Measurements from ENCODE around the gene GALNT3.

The GALNT3 gene

GRCh38 chr2:165777522-165778186, 16.4 kb downstream of the GALNT3 start:
- Histone ChIP-seq H3K4me1 (ENCODE audit: control insufficient read depth, insufficient read depth, low read length, poor library complexity, severe bottlenecking) (no peaks in the 10 kb centered on the region), H3K4me3 (ENCODE audit: extremely low read depth, insufficient read depth, low read length, poor library complexity, severe bottlenecking) (no peak overlapping the region), H3K9me3 (ENCODE audit: control insufficient read depth, low read length) (peaks cover 7% of the 10 kb centered on the region), H3K27ac (ENCODE audit: low read depth, low read length, severe bottlenecking) (no peak overlapping the region), H3K36me3 (ENCODE audit: control insufficient read depth, insufficient read depth, low read length) (no peaks in the 10 kb centered on the region)
- WGBS, 2 experiments (ENCODE audit: insufficient coverage in 2 of 2), result 90 to 100% methylated on average over 1 of the region's 2 CpGs

DNA sequence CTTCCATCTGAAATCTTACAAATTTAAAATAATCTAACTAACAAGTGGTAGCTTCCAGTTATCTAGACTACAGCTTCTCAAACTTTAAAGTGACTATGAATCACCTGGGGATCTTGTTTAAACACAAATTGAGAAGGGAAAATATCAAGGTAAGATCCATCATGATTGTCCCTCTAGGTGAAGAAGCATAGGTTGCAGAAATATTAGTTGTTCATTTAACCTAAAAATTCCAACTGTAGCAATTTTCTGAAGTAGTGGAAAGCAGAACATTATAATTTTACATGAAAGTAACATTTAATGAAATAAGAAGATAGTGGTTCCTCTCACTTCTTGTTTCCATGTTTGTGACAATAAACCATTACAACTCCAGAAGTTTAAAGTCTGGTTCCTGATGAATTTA, 17.3 kb downstream of the GALNT3 start:
- Histone ChIP-seq H3K4me1 (ENCODE audit: control insufficient read depth, insufficient read depth, low read length, poor library complexity, severe bottlenecking) (no peaks in the 10 kb centered on the region), H3K9me3 (ENCODE audit: control insufficient read depth, low read length) (peaks cover 7% of the 10 kb centered on the region), H3K4me3 (ENCODE audit: extremely low read depth, insufficient read depth, low read length, poor library complexity, severe bottlenecking) (no peak overlapping the region), H3K27ac (ENCODE audit: low read depth, low read length, severe bottlenecking) (no peak overlapping the region), H3K36me3 (ENCODE audit: control insufficient read depth, insufficient read depth, low read length) (no peaks in the 10 kb centered on the region)

DNA sequence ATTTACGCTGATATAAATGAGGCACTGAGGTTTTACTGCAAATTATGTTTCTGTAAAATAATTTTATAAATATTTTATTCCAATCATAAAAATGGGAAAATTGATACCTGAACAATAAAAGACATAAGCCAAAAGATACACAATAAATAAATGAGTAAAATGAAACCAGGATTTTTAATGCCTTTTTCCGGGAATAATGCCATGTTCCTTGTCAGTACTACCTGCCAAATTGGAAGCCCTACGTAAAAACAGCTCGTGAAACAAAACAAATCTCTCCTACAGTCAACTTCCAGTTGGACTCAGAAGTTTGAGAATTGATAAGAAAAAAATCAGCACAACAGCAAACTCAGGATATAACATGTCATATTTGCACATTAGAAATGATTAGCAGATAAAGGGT, 18.0 kb downstream of the GALNT3 start:
- H3K27ac ChIP-seq (ENCODE audit: low read depth, low read length, severe bottlenecking), result no peak overlapping the region
- peaks cover 7% of the 10 kb centered on the region for H3K9me3 ChIP-seq (ENCODE audit: control insufficient read depth, low read length)
- H3K36me3 ChIP-seq (ENCODE audit: control insufficient read depth, insufficient read depth, low read length), result no peaks in the 10 kb centered on the region
- H3K4me1 ChIP-seq (ENCODE audit: control insufficient read depth, insufficient read depth, low read length, poor library complexity, severe bottlenecking), result no peaks in the 10 kb centered on the region
- H3K4me3 ChIP-seq (ENCODE audit: extremely low read depth, insufficient read depth, low read length, poor library complexity, severe bottlenecking), result no peak overlapping the region
- 67% methylated on average over 3 of the region's 4 CpGs; no CpG with 5 or more reads in 1 of the 2 experiments for WGBS, 2 experiments (ENCODE audit: insufficient coverage in 2 of 2)

- Histone ChIP-seq H3K9me3 (ENCODE audit: control insufficient read depth, low read length) (no peaks in the 10 kb centered on the region), H3K36me3 (ENCODE audit: control insufficient read depth, insufficient read depth, low read length) (no peaks in the 10 kb centered on the region), H3K4me3 (ENCODE audit: extremely low read depth, insufficient read depth, low read length, poor library complexity, severe bottlenecking) (no peak overlapping the region), H3K27ac (ENCODE audit: low read depth, low read length, severe bottlenecking) (no peak overlapping the region), H3K4me1 (ENCODE audit: control insufficient read depth, insufficient read depth, low read length, poor library complexity, severe bottlenecking) (no peaks in the 10 kb centered on the region)
- 100% methylated on average over 1 of the region's 2 CpGs; no CpG with 5 or more reads in 1 of the 2 experiments for WGBS, 2 experiments (ENCODE audit: insufficient coverage in 2 of 2)
These were observed 20.4 kb downstream of the GALNT3 start for GRCh38 chr2:165773684-165774083.

- Histone ChIP-seq H3K36me3 (ENCODE audit: control insufficient read depth, insufficient read depth, low read length) (no peaks in the 10 kb centered on the region), H3K4me3 (ENCODE audit: extremely low read depth, insufficient read depth, low read length, poor library complexity, severe bottlenecking) (no peak overlapping the region)
- 86 to 94% methylated on average over 2 of the region's 3 CpGs for WGBS, 2 experiments (ENCODE audit: insufficient coverage in 2 of 2)
These were observed 21.9 kb downstream of the GALNT3 start for GRCh38 chr2:165772183-165772582.

GRCh38 chr2:165766326-165766927, 27.6 kb downstream of the GALNT3 start:
- Histone ChIP-seq H3K4me3 (ENCODE audit: extremely low read depth, insufficient read depth, low read length, poor library complexity, severe bottlenecking) (no peak overlapping the region), H3K36me3 (ENCODE audit: control insufficient read depth, insufficient read depth, low read length) (no peaks in the 10 kb centered on the region), H3K9me3 (ENCODE audit: control insufficient read depth, low read length) (no peaks in the 10 kb centered on the region), H3K4me1 (ENCODE audit: control insufficient read depth, insufficient read depth, low read length, poor library complexity, severe bottlenecking) (peaks cover 3% of the 10 kb centered on the region), H3K27ac (ENCODE audit: low read depth, low read length, severe bottlenecking) (no peak overlapping the region)

More at GRCh38 chr2:165772183-165772582, 21.9 kb downstream of the GALNT3 start:
- Histone ChIP-seq H3K4me1 (ENCODE audit: control insufficient read depth, insufficient read depth, low read length, poor library complexity, severe bottlenecking) (no peaks in the 10 kb centered on the region), H3K27ac (ENCODE audit: low read depth, low read length, severe bottlenecking) (no peak overlapping the region), H3K9me3 (ENCODE audit: control insufficient read depth, low read length) (no peaks in the 10 kb centered on the region)

GRCh38 chr2:165762723-165763122, 31.3 kb downstream of the GALNT3 start:
- Histone ChIP-seq H3K36me3 (ENCODE audit: control insufficient read depth, insufficient read depth, low read length) (no peaks in the 10 kb centered on the region), H3K4me1 (ENCODE audit: control insufficient read depth, insufficient read depth, low read length, poor library complexity, severe bottlenecking) (peaks cover 3% of the 10 kb centered on the region), H3K27ac (ENCODE audit: low read depth, low read length, severe bottlenecking) (no peak overlapping the region), H3K9me3 (ENCODE audit: control insufficient read depth, low read length) (no peaks in the 10 kb centered on the region), H3K4me3 (ENCODE audit: extremely low read depth, insufficient read depth, low read length, poor library complexity, severe bottlenecking) (no peak overlapping the region)
- 77 to 89% methylated on average over 3 of the region's 4 CpGs for WGBS, 2 experiments (ENCODE audit: insufficient coverage in 2 of 2)

GRCh38 chr2:165757906-165758675, 36.0 kb downstream of the GALNT3 start:
- Histone ChIP-seq H3K9me3 (ENCODE audit: control insufficient read depth, low read length) (no peaks in the 10 kb centered on the region), H3K36me3 (ENCODE audit: control insufficient read depth, insufficient read depth, low read length) (no peaks in the 10 kb centered on the region), H3K27ac (ENCODE audit: low read depth, low read length, severe bottlenecking) (no peak overlapping the region), H3K4me3 (ENCODE audit: extremely low read depth, insufficient read depth, low read length, poor library complexity, severe bottlenecking) (no peak overlapping the region), H3K4me1 (ENCODE audit: control insufficient read depth, insufficient read depth, low read length, poor library complexity, severe bottlenecking) (peaks cover 3% of the 10 kb centered on the region)
- no CpG with 5 or more reads among the region's 4 CpGs for WGBS, 2 experiments (ENCODE audit: insufficient coverage in 2 of 2)

DNA sequence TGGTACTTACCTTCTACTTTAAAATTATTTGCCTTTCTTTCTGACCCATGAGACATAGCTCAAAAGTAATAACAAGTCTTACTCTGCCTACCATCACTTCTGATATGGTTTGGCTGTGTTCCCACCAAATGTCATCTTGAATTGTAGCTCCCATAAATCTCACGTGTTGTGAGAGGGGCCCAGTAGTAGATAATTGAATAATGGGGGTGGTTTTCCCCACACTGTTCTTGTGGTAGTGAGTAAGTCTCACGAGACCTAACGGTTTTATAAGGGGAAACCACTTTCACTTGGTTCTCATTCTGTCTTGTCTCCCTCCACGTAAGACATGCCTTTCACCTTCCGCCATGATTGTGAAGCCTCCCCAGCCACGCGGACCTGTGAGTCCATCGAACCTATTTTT, 47.5 kb downstream of the GALNT3 start:
- Histone ChIP-seq H3K36me3 (ENCODE audit: control insufficient read depth, insufficient read depth, low read length) (no peaks in the 10 kb centered on the region), H3K4me1 (ENCODE audit: control insufficient read depth, insufficient read depth, low read length, poor library complexity, severe bottlenecking) (no peaks in the 10 kb centered on the region), H3K4me3 (ENCODE audit: extremely low read depth, insufficient read depth, low read length, poor library complexity, severe bottlenecking) (no peak overlapping the region), H3K9me3 (ENCODE audit: control insufficient read depth, low read length) (no peaks in the 10 kb centered on the region), H3K27ac (ENCODE audit: low read depth, low read length, severe bottlenecking) (no peak overlapping the region)
- 90 to 91% methylated on average over 4 to 6 of the region's 8 CpGs for WGBS, 2 experiments (ENCODE audit: insufficient coverage in 2 of 2)

DNA sequence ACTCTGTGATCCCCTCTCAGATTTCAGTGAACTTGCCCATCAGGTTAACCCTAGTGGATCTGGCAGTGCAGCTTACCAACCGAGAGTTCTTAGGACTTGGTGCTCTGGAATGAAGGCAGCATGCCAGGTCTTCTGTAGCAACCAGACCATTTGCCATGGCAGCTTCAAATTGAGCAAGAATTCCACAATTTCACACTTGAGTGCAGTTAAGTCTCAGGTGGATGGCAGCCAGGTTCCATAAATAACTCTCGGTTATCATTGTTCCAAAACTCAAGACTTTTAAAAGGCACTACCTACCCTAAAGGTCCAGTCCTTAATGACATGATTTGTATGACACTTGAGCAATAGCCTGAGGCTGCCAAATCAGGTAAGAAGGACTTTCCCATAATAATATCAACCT, 48.1 kb downstream of the GALNT3 start:
- H3K27ac ChIP-seq (ENCODE audit: low read depth, low read length, severe bottlenecking), result no peak overlapping the region
- WGBS, 2 experiments (ENCODE audit: insufficient coverage in 2 of 2), result 79 to 92% methylated on average over 1 to 2 of the region's 2 CpGs
- no peaks in the 10 kb centered on the region for H3K9me3 ChIP-seq (ENCODE audit: control insufficient read depth, low read length)
- no peak overlapping the region for H3K4me3 ChIP-seq (ENCODE audit: extremely low read depth, insufficient read depth, low read length, poor library complexity, severe bottlenecking)
- no peaks in the 10 kb centered on the region for H3K36me3 ChIP-seq (ENCODE audit: control insufficient read depth, insufficient read depth, low read length)
- no peaks in the 10 kb centered on the region for H3K4me1 ChIP-seq (ENCODE audit: control insufficient read depth, insufficient read depth, low read length, poor library complexity, severe bottlenecking)

- Histone ChIP-seq H3K4me1 (ENCODE audit: control insufficient read depth, insufficient read depth, low read length, poor library complexity, severe bottlenecking) (no peaks in the 10 kb centered on the region), H3K36me3 (ENCODE audit: control insufficient read depth, insufficient read depth, low read length) (no peaks in the 10 kb centered on the region), H3K9me3 (ENCODE audit: control insufficient read depth, low read length) (no peaks in the 10 kb centered on the region), H3K27ac (ENCODE audit: low read depth, low read length, severe bottlenecking) (no peak overlapping the region), H3K4me3 (ENCODE audit: extremely low read depth, insufficient read depth, low read length, poor library complexity, severe bottlenecking) (no peak overlapping the region)
- WGBS, 2 experiments (ENCODE audit: insufficient coverage in 2 of 2), result 100% methylated on average over 1 of the region's 2 CpGs; no CpG with 5 or more reads in 1 of the 2 experiments
These were observed 50.6 kb downstream of the GALNT3 start for GRCh38 chr2:165743442-165743841.
